GM12873 (cell line): ENCODE results near the gene MYO18A.

Source experiments
- TF ChIP-seq, protein P1 (sequence below): IDR thresholded peaks from 2 replicates; pipeline ENCODE4 v1.5.1; 2012; ENCODE audit warnings: low read depth, mild to moderate bottlenecking, moderate library complexity, low read length, control low read depth; ENCODE audit not compliant: insufficient read depth; ENCODE audit errors: missing control alignments

The MYO18A gene

GRCh38 chr17:29090108-29090507 lies 90.1 kb downstream of the MYO18A start:
- TF ChIP-seq, protein P1, sequence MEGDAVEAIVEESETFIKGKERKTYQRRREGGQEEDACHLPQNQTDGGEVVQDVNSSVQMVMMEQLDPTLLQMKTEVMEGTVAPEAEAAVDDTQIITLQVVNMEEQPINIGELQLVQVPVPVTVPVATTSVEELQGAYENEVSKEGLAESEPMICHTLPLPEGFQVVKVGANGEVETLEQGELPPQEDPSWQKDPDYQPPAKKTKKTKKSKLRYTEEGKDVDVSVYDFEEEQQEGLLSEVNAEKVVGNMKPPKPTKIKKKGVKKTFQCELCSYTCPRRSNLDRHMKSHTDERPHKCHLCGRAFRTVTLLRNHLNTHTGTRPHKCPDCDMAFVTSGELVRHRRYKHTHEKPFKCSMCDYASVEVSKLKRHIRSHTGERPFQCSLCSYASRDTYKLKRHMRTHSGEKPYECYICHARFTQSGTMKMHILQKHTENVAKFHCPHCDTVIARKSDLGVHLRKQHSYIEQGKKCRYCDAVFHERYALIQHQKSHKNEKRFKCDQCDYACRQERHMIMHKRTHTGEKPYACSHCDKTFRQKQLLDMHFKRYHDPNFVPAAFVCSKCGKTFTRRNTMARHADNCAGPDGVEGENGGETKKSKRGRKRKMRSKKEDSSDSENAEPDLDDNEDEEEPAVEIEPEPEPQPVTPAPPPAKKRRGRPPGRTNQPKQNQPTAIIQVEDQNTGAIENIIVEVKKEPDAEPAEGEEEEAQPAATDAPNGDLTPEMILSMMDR = no peak

- TF ChIP-seq, protein P1 = no peak
Observed at GRCh38 chr17:29089601-29090044, 90.6 kb downstream of the MYO18A start.

DNA sequence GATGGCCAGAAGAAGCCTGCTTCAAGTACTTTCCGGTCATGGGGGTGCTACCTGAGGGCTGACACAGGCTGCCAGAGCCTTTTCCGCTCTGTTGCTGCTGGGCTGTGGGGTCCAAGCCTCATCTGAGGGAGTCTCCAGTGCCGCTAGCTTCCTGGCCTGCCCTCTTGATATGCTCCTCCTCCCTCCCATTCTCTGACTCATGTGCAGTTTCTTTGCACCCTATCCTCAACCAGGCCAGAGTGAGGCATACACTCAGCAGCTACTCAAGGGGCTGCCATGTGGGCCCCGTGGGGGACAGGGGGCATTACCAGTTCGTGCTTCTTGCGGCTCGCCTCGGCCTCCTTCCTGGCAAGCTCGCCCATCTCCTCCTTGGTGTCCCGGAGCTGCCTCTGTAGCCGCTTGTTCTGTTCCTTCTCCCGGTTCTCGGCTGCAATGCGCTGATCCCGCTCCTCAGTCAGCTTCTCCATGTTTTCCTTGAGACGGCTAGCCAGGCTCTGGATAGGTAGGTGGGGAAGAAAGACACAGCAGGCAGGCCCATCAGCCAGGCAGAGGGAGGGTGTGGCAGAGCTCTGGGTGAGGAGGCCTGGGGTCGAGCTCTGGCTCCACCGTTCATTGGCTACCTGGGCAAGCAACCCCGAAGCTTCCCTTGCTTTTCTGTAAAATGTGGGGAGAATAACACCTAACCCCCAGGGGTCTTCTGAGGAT lies 93.4 kb downstream of the MYO18A start:
- TF ChIP-seq, protein P1 = no peak

- TF ChIP-seq, protein P1 = no peak
Observed at GRCh38 chr17:29085223-29085622, 95.0 kb downstream of the MYO18A start.

DNA sequence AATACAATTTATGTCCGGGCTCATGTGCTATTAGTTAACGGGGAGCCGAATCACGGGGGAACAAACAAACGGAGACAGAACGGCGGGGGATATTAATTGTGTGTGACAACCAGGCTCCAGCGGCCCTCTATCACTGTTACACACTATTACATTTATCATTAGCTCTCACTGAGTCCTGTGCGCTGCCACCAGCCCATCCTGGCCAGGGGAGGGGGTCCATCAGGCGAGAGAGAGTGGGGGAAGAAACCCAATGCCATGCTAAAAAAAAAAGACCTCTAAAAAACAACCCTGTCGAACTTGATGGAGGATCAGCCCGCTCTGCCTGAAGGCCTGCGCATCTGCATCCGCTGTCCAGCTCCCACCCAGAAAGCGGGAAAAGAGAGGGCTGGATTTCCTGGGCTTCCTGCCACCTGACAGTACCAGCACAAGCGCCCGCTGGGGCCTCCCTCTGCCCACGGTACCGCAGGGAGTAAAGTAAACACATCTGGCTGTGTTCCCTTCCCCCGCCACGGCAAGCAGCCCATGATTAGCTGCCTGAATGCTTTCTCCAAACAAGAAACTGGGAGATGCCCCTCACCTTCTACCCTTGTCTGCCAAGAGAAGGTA lies 95.6 kb downstream of the MYO18A start:
- TF ChIP-seq, protein P1 = no peak

DNA sequence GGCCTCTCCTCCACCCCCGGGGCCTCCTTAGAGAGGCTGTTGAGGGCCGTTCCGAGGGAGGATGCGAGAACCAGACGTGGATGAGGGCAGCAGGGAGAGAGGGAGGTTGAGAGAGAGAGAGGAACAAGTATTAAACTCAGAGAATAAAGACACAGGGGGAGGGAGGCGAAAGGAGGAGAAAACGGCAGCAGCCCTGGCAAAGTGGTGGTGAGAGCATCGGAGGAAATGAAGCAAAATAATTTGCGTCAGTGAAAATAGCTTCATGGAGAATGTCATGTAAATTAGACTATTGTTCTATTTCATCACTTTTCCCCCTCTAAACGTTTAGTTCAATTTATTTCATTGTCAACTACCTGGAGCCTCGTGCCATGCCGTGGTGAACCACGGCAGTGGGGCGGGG lies 99.2 kb downstream of the MYO18A start:
- TF ChIP-seq, protein P1 = no peak

GRCh38 chr17:29080323-29080722 lies 99.9 kb downstream of the MYO18A start:
- TF ChIP-seq, protein P1 = no peak
